Spinal cord (tissue), 10 donors: ENCODE measurements around the gene RRP7A. TPM values are rescaled to one million over a fixed set of nuclear protein-coding genes. Genes with fewer than 3 reads are reported as not detected.
"Not testable (repeated sequence)": the region's sequence is repeated elsewhere in the genome, so short reads cannot be mapped to it uniquely, and the experiment has no call there.

Experiments used
- DNase-seq, 6 donors: peaks; one replicate each; pipeline versions ENCODE4 v3.0.0 to v3.0.0-alpha.2; 2013 to 2015; ENCODE audit warnings: low spot score in 6 of 6, low read depth in 4 of 6
- H3K27ac ChIP-seq: one replicate; pipeline ENCODE4 v1.5.1; 2013; ENCODE audit warnings: low read depth, low read length, control low read depth
- H3K27me3 ChIP-seq: one replicate; pipeline ENCODE4 v1.6.1; 2013; ENCODE audit warnings: low read length; ENCODE audit not compliant: control insufficient read depth, insufficient read depth
- H3K36me3 ChIP-seq: one replicate; pipeline ENCODE4 v1.6.1; 2013; ENCODE audit warnings: low read length; ENCODE audit not compliant: control insufficient read depth, insufficient read depth
- H3K4me1 ChIP-seq: one replicate; pipeline ENCODE4 v1.6.1; 2013; ENCODE audit warnings: low read length; ENCODE audit not compliant: control insufficient read depth, insufficient read depth
- H3K4me3 ChIP-seq: one replicate; pipeline ENCODE4 v1.5.1; 2013; ENCODE audit warnings: low read depth, low read length, control low read depth
- H3K9me3 ChIP-seq: one replicate; pipeline ENCODE4 v1.6.1; 2013; ENCODE audit warnings: low read length; ENCODE audit not compliant: control insufficient read depth, insufficient read depth
- WGBS: methylation state at CpG from one replicate; pipeline ENCODE4 v1.1.5; 2013; ENCODE audit warnings: missing lambda C conversion rate; ENCODE audit not compliant: insufficient coverage; 5-methylcytosine and 5-hydroxymethylcytosine counted together
- polyA plus RNA-seq, 2 donors: library from polyadenylated mRNA; unstranded; fragments of 120-200 nt; gene quantifications; one replicate each; pipeline ENCODE4 v1.2.1, GENCODE V29; 2013; ENCODE audit not compliant: insufficient read length in 2 of 2
- total RNA-seq, 2 donors: library from RNA; depleted of rRNA in 1 of 2; stranded (reverse); fragments of 120-200 nt in 1 of 2; fragments of >200 nt in 1 of 2; gene quantifications; one replicate each; pipeline versions ENCODE4 v1.2.3 to v1.2.4, GENCODE V29; 2013 to 2014
- donor health status: healthy.

RRP7A gene
- total and polyA plus RNA-seq, 4 donors = 15.7 to 46.4 (median 32.7) TPM

DNA sequence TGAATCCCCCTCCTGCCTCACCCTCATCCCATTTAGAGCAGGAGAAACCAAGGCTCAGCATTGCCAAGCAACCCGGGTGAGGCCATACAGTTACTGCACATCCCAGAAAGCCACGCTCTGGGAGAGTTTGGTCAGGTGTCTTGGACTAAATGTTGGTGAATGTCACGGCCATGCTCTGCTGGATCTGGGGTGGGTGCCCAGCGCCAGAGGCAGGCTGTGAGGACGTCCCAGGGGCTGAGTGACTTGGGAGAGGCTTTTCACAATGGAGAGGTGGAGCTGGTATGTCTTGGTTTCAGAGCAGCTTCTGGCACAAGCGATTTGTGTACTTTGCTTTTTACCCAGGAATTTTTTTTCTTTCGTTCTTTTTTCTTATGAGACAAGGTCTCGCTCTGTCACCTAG is 40.8 kb upstream of the RRP7A start:
- Histone ChIP-seq H3K27ac (no peak overlapping the region), H3K9me3 (no peaks in the 10 kb centered on the region), H3K36me3 (peaks cover 23% of the 10 kb centered on the region), H3K27me3 (no peaks in the 10 kb centered on the region), H3K4me1 (peaks cover 4% of the 10 kb centered on the region), H3K4me3 (no peak overlapping the region)
- no peak for DNase-seq
- 85% methylated on average over 7 of the region's 8 CpGs for WGBS

DNA sequence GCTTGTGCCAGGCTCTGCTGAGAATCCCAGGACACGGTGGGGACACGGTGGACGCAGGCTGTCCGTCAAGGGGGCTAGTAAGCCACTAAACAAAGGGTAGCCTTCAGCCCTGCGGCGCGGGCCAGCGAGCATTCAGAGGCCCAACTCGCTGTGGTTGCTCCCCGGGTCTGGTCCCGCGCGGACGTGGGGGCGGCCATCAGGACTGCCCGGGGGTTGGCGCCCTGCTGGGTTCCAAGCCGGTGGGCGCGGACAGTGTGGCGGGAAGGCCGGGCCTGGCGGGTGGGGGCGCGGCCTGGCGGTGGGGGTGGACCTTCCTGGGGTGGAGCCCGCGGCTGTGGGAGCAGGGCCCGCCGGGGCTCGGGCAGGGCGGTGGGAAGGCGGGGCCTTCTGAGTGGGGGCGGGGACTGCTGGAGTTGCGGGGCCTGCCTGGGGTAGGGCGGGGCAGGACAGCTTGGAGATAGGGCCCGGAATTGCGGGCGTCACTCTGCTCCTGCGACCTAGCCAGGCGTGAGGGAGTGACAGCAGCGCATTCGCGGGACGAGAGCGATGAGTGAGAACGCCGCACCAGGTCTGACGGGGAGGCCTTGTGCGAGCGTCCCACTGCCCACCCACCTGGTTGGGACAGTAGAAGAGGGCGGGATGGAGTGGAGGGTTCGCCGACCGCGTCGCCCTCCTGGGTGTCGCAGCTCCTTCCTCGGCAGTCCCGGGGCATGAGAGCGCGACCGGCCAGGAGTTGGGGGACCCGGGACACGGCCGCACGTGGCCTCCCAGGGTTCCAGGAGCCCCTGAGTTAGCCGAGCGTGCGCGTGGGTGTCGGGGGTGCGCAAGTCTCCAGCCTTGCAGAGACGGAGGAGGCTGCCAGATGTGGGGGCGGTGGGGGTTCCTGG is 34.1 kb upstream of the RRP7A start, which contains the start of gene SERHL2:
Gene SERHL2 (plus strand): TSS at position 482 of the 887 bp plus-strand sequence. CDS start 65 bp downstream, at position 547.
- Histone ChIP-seq H3K4me1 (peaks cover 16% of the 10 kb centered on the region), H3K27ac (no peak within 1 kb of the TSS), H3K36me3 (no peaks in the 10 kb centered on the region), H3K4me3 (peak within 1 kb of the TSS; percentile 52), H3K9me3 (no peaks in the 10 kb centered on the region), H3K27me3 (no peaks in the 10 kb centered on the region)
- DNase-seq = peak; percentile 13 to 92 (median 49)
- 3% methylated on average over 69 of the region's 75 CpGs for WGBS

DNA sequence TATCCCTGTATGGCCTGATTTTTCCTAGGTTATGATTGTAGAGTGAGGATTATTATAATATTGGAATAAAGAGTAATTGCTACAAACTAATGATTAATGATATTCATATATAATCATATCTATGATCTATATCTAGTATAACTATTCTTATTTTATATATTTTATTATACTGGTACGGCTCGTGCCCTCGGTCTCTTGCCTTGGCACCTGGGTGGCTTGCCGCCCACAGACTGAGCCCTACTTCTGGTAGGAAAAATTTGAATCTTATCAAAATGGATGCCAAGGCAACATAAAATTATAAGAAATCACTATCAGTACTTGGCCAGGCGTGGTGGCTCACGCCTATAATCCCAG is 32.7 kb upstream of the RRP7A start:
- DNase-seq, H3K4me3 ChIP-seq, H3K36me3 ChIP-seq, H3K27ac ChIP-seq, H3K9me3 ChIP-seq, H3K27me3 ChIP-seq: not testable (repeated sequence)
- no CpG with 5 or more reads among the region's 6 CpGs for WGBS
- H3K4me1 ChIP-seq = peaks cover 16% of the 10 kb centered on the region

DNA sequence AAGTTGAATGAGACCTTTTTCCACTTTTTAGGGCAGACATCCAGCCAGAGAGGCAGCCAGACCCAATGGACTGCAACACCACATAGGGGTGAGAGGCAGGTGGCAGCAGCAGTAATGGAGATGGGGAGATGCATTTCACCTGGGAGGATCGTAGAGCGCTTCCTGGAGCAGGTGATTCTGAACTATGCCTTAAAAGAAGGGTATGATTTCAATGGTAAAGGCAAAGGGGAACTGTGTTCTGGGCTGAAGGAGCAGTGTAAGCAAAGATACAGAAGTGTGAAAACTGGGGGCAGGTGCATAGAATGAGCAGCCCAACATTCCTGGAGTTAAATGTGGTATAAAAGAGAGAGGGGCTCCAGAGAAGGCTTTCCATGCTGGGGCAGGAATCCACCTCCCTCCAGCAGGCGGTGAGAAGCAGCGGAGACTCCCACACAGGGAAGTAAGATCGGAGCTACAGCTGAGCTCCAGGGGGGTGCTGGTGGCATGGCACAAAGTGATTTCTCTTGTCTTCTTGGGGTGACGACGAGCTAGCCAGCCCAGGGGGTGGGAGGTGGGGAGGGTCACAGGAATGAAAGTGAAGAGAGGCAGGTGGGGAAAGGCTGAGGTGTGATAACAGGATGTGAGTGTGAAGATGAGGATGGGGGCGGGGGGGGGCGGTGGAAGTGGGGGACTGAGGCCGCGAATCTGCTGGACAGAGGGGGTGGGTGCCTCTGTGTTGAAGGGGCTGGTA is 29.9 kb upstream of the RRP7A start:
- Histone ChIP-seq H3K4me1 (peaks cover 16% of the 10 kb centered on the region), H3K9me3 (no peaks in the 10 kb centered on the region), H3K27me3 (no peaks in the 10 kb centered on the region), H3K4me3 (no peak overlapping the region), H3K36me3 (no peaks in the 10 kb centered on the region), H3K27ac (no peak overlapping the region)
- no peak for DNase-seq
- WGBS = 80% methylated on average over 11 of the region's 11 CpGs

DNA sequence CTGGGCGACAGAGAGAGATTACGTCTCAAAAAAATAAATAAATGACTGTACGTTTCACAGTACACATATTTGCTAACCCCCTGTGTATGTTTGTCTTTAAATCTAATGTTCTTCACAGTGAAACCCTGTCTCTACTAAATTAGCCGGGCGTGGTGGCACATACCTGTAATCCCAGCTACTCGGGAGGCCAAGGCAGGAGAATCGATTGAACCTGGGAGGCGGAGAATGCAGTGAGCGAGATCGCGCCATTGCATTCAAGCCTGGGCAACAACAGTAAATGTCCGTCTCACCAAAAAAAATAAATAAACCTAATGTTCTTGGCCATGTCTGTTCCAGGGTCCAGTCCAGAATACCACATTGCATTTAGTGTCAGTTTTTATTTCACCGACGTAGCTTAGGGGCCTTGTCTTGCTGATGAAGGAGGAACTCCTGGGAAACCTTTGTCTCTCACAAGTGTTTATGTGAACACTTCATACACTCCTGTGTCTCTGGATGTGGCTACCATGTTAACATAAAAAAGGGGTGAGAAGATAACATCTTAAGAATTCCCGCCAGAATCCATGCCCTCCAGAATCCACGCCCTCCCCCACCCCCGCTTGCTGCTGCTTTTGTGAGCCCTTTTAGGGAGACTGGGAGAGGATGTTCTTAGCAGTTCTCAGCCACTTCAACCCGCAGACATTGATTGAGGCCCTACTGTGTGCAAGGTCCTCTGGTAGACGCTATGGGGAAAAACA is 29.2 kb upstream of the RRP7A start:
- no peaks in the 10 kb centered on the region for H3K36me3 ChIP-seq
- no peaks in the 10 kb centered on the region for H3K9me3 ChIP-seq
- DNase-seq = no peak
- H3K4me3 ChIP-seq = no peak overlapping the region
- H3K4me1 ChIP-seq = peaks cover 8% of the 10 kb centered on the region
- WGBS = 87% methylated on average over 12 of the region's 19 CpGs
- H3K27ac ChIP-seq = no peak overlapping the region
- H3K27me3 ChIP-seq = no peaks in the 10 kb centered on the region

DNA sequence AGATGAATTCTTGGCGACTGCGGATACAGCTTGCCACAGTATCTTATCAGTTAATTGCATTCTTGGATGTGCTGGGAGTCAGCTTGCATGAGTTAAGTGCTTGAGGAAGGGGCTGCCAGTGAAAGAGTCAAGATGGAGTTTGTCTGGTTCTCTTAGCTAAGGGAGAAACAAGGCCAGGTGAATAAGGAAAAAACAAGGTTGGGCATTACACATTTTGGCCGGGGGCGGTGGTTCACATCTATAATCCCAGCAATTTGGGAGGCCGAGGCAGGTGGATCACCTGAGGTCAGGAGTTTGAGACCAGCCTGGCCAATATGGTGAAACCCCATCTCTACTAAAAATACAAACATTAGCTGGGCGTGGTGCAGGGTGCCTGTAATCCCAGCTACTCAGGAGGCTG is 28.5 kb upstream of the RRP7A start:
- not testable (repeated sequence) for H3K27me3 ChIP-seq, H3K27ac ChIP-seq, H3K4me3 ChIP-seq, DNase-seq, H3K36me3 ChIP-seq, H3K9me3 ChIP-seq, H3K4me1 ChIP-seq
- WGBS = 86% methylated on average over 4 of the region's 6 CpGs

DNA sequence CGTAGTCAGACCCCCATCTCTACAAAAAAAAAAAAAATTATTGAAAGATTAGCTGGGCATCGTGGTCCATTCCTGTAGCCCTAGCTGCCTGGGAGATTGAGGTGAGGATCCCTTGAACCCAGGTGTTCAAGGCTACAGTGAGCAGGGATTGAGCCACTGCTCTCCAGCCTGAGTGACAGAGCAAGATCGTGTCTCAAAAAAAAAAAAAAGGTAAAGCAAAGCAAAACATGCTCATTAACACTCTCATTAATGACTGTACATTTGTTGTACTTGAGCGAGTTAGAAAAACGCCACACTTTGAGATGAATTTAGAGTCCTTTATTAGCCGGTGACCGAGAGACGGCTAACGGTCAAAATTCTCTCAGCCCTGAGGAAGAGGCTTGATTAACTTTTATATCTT is 28.0 kb upstream of the RRP7A start:
- 77% methylated on average over 5 of the region's 9 CpGs for WGBS
- Histone ChIP-seq H3K27me3 (no peaks in the 10 kb centered on the region), H3K36me3 (no peaks in the 10 kb centered on the region), H3K4me3 (no peak overlapping the region), H3K9me3 (no peaks in the 10 kb centered on the region), H3K27ac (no peak overlapping the region), H3K4me1 (no peaks in the 10 kb centered on the region)
- no peak for DNase-seq

DNA sequence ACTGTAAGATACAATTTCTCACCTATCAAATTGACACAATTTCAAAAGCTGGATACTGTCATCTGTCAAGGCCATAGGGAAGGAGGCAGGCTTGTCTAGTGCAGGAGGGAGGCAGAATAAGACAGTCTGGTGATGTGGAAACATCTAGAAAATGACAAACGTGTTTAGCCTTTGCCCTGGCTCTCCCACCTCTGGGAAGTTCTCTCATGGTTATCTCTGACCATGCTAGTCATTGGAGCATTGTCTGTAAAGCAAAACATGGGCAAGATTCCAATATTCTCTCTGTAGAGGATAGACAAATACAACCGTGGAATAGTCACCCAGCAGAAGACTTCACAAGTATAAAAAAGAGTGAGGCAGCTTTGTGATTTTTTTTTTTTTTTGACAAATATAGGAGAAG is 25.1 kb upstream of the RRP7A start:
- Histone ChIP-seq H3K36me3 (no peaks in the 10 kb centered on the region), H3K27me3 (no peaks in the 10 kb centered on the region), H3K4me1 (no peaks in the 10 kb centered on the region), H3K9me3 (no peaks in the 10 kb centered on the region), H3K27ac (no peak overlapping the region), H3K4me3 (no peak overlapping the region)
- no peak for DNase-seq
- WGBS = 29% methylated on average over 1 of the region's 2 CpGs

DNA sequence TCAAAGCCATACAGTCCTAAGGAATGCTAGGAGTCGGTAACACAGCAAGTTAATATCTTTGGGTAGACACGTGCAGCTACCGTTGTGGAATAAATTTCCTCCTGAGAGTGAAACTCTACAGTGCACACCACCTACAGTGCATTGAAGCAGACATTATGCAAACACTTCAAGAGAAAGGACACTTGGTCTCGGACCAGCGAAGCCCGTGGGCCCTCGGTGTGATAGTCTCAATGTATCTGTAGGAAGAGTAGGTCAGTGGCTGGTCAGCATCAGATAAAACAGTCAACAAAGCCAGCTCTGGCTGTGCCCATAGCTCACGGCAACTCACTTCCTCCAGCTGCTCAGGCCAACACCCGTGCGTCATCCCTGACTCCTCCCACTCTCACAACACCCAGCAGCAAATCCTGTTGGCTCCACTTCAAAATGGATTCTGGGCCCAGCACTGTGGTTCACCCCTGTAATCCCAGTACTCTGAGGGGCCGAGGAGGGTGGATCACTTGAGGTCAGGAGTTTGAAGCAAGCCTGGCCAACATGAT is 19.7 kb upstream of the RRP7A start:
- H3K27ac ChIP-seq, DNase-seq, H3K27me3 ChIP-seq, H3K4me3 ChIP-seq, H3K36me3 ChIP-seq, H3K9me3 ChIP-seq, H3K4me1 ChIP-seq: not testable (repeated sequence)
- no CpG with 5 or more reads among the region's 11 CpGs for WGBS
